ENCODE results near the gene LYRM2.

Gene LYRM2

GRCh38 chr6:89667872-89668556, 29.5 kb upstream of the LYRM2 start:
- H3K27ac ChIP-seq: no peak overlapping the region
- CTCF ChIA-PET: interaction anchor here (0.9 kb wide), 1 partner anchor 23 kb away, joined by 3 read pairs; no protein-coding TSS in a partner anchor
- no peak for DNase-seq (ENCODE audit: low spot score)
- POLR2A ChIA-PET (ENCODE audit: low non-redundant PET): no interaction called here
- no peak for TF ChIP-seq CTCF (conservative IDR thresholded peaks at IDR 0.05; ENCODE audit: low read depth)

- CTCF ChIA-PET: no interaction called here
- POLR2A ChIA-PET (ENCODE audit: low non-redundant PET): no interaction called here
- no peak for TF ChIP-seq CTCF (conservative IDR thresholded peaks at IDR 0.05; ENCODE audit: low read depth)
- no peak overlapping the region for H3K27ac ChIP-seq
- DNase-seq (ENCODE audit: low spot score): no peak
Observed at GRCh38 chr6:89662659-89663223, 24.2 kb upstream of the LYRM2 start.

GRCh38 chr6:89661559-89661958, 23.0 kb upstream of the LYRM2 start:
- TF ChIP-seq CTCF (conservative IDR thresholded peaks at IDR 0.05; ENCODE audit: low read depth): no peak
- DNase-seq (ENCODE audit: low spot score): no peak
- H3K27ac ChIP-seq: no peak overlapping the region
- ChIA-PET POLR2A (ENCODE audit: low non-redundant PET) (no interaction called here), CTCF (no interaction called here)

- POLR2A ChIA-PET (ENCODE audit: low non-redundant PET): no interaction called here
- no peak for TF ChIP-seq CTCF (conservative IDR thresholded peaks at IDR 0.05; ENCODE audit: low read depth)
- CTCF ChIA-PET: no interaction called here
Observed at GRCh38 chr6:89660981-89661380, 22.4 kb upstream of the LYRM2 start.

GRCh38 chr6:89657445-89658158, 19.1 kb upstream of the LYRM2 start:
- ChIA-PET CTCF (interaction anchor here (0.7 kb wide), 1 partner anchor 225 kb away, joined by 3 read pairs; no protein-coding TSS in a partner anchor), POLR2A (ENCODE audit: low non-redundant PET) (no interaction called here)
- no peak overlapping the region for H3K27ac ChIP-seq
- no peak for DNase-seq (ENCODE audit: low spot score)
- TF ChIP-seq CTCF (conservative IDR thresholded peaks at IDR 0.05; ENCODE audit: low read depth): no peak

More at GRCh38 chr6:89660981-89661380, 22.4 kb upstream of the LYRM2 start:
- DNase-seq (ENCODE audit: low spot score): no peak
- H3K27ac ChIP-seq: no peak overlapping the region

- POLR2A ChIA-PET (ENCODE audit: low non-redundant PET): no interaction called here
- no peak overlapping the region for H3K27ac ChIP-seq
- TF ChIP-seq CTCF (conservative IDR thresholded peaks at IDR 0.05; ENCODE audit: low read depth): no peak
- peak; percentile 32 for DNase-seq (ENCODE audit: low spot score)
- CTCF ChIA-PET: interaction anchor here (0.6 to 0.8 kb wide), 4 partner anchors 10 to 348 kb away, joined by 3 to 5 read pairs (median 4); no protein-coding TSS in a partner anchor
Observed at GRCh38 chr6:89655122-89655521, 16.6 kb upstream of the LYRM2 start.

All from RWPE1 (cell line).